Effector memory CD8-positive, alpha-beta T cell (primary cell): ENCODE measurements around the gene HRK.

Experiments
- ATAC-seq: fragments of 150-1000 bp; cut with Tn5 transposase; replicated peaks from 2 replicates; pipeline ENCODE4 v1.10.0; 2021; ENCODE audit warnings: mild to moderate bottlenecking, moderate library complexity
- DNase-seq, 3 experiments: peaks; one replicate each; pipeline ENCODE4 v3.0.0; 2021
- H3K27ac Mint-ChIP-seq, 2 donors: one replicate each; pipeline ENCODE4 v1.8.0; 2022; ENCODE audit warnings: mild to moderate bottlenecking in 2 of 2, mixed read lengths in 2 of 2, moderate library complexity in 2 of 2
- H3K27me3 Mint-ChIP-seq, 2 donors: one replicate each; pipeline ENCODE4 v1.8.0; 2022; ENCODE audit warnings: mixed read lengths in 2 of 2
- H3K36me3 Mint-ChIP-seq: one replicate; pipeline ENCODE4 v1.8.0; 2022; ENCODE audit warnings: mild to moderate bottlenecking, moderate library complexity, mixed read lengths; ENCODE audit not compliant: insufficient read depth
- H3K4me1 Mint-ChIP-seq, 2 donors: one replicate each; pipeline ENCODE4 v1.8.0; 2022; ENCODE audit warnings: low read depth in 2 of 2, mixed read lengths in 2 of 2
- H3K4me3 Mint-ChIP-seq, 2 donors: one replicate each; pipeline ENCODE4 v1.8.0; 2022; ENCODE audit warnings: mild to moderate bottlenecking in 2 of 2, mixed read lengths in 2 of 2, moderate library complexity in 2 of 2
- H3K9me3 Mint-ChIP-seq, 2 donors: one replicate each; pipeline ENCODE4 v1.8.0; 2022; ENCODE audit warnings: mixed read lengths in 2 of 2

Gene HRK

GRCh38 chr12:116874324-116874995 is 6.8 kb downstream of the HRK start:
- H3K4me3 Mint-ChIP-seq, result no peak overlapping the region
- ATAC-seq (no peak), DNase-seq (no peak)
- H3K9me3 Mint-ChIP-seq, result no peaks in the 10 kb centered on the region
- peaks cover 54 to 84% of the 10 kb centered on the region in 2 donors for H3K27me3 Mint-ChIP-seq
- peaks cover 3% of the 10 kb centered on the region for H3K36me3 Mint-ChIP-seq
- peaks cover 11 to 12% of the 10 kb centered on the region in 2 donors for H3K4me1 Mint-ChIP-seq
- H3K27ac Mint-ChIP-seq, result no peak overlapping the region

- DNase-seq (no peak), ATAC-seq (no peak)
- Mint-ChIP-seq H3K4me1 (peaks cover 0 to 1% of the 10 kb centered on the region in 2 donors), H3K9me3 (no peaks in the 10 kb centered on the region), H3K36me3 (no peaks in the 10 kb centered on the region), H3K4me3 (no peak overlapping the region), H3K27ac (no peak overlapping the region), H3K27me3 (peaks cover 21 to 44% of the 10 kb centered on the region in 2 donors)
Observed at GRCh38 chr12:116870306-116870705, 10.9 kb downstream of the HRK start.

- Mint-ChIP-seq H3K4me3 (no peak overlapping the region), H3K27ac (no peak overlapping the region), H3K36me3 (no peaks in the 10 kb centered on the region), H3K27me3 (peaks cover 20 to 35% of the 10 kb centered on the region in 2 donors), H3K9me3 (no peaks in the 10 kb centered on the region), H3K4me1 (no peaks in the 10 kb centered on the region)
- no peak for ATAC-seq
- no peak for DNase-seq
Observed at GRCh38 chr12:116867523-116867922, 13.7 kb downstream of the HRK start.

- Mint-ChIP-seq H3K27ac (no peak overlapping the region), H3K9me3 (no peaks in the 10 kb centered on the region), H3K27me3 (peaks cover 20 to 31% of the 10 kb centered on the region in 2 donors), H3K4me1 (peaks cover 0 to 4% of the 10 kb centered on the region in 2 donors), H3K36me3 (no peaks in the 10 kb centered on the region), H3K4me3 (no peak overlapping the region)
- no peak for DNase-seq
- ATAC-seq, result no peak
Observed at GRCh38 chr12:116864371-116865160, 16.7 kb downstream of the HRK start.

GRCh38 chr12:116863275-116863767 is 17.9 kb downstream of the HRK start:
- no peaks in the 10 kb centered on the region for H3K36me3 Mint-ChIP-seq
- peak overlapping the region in 1 of 2 donors; percentile 51 for H3K27ac Mint-ChIP-seq
- DNase-seq (no peak), ATAC-seq (no peak)
- peaks cover 20 to 33% of the 10 kb centered on the region in 2 donors for H3K27me3 Mint-ChIP-seq
- H3K4me1 Mint-ChIP-seq, result peaks cover 0 to 4% of the 10 kb centered on the region in 2 donors
- no peaks in the 10 kb centered on the region for H3K9me3 Mint-ChIP-seq
- no peak overlapping the region for H3K4me3 Mint-ChIP-seq

GRCh38 chr12:116862167-116862566 is 19.1 kb downstream of the HRK start:
- DNase-seq (no peak), ATAC-seq (no peak)
- Mint-ChIP-seq H3K27me3 (peaks cover 30 to 45% of the 10 kb centered on the region in 2 donors), H3K9me3 (no peaks in the 10 kb centered on the region), H3K4me1 (peaks cover 0 to 4% of the 10 kb centered on the region in 2 donors), H3K36me3 (peaks cover 4% of the 10 kb centered on the region), H3K27ac (no peak overlapping the region), H3K4me3 (no peak overlapping the region)

GRCh38 chr12:116861320-116861719 is 19.9 kb downstream of the HRK start:
- H3K27ac Mint-ChIP-seq, result no peak overlapping the region
- H3K27me3 Mint-ChIP-seq, result peaks cover 34 to 53% of the 10 kb centered on the region in 2 donors
- ATAC-seq, result peak; percentile 65
- H3K9me3 Mint-ChIP-seq, result no peaks in the 10 kb centered on the region
- H3K4me1 Mint-ChIP-seq, result peaks cover 0 to 4% of the 10 kb centered on the region in 2 donors
- no peak overlapping the region for H3K4me3 Mint-ChIP-seq
- no peak for DNase-seq
- peaks cover 4% of the 10 kb centered on the region for H3K36me3 Mint-ChIP-seq

GRCh38 chr12:116860263-116860662 is 21.0 kb downstream of the HRK start:
- peaks cover 0 to 4% of the 10 kb centered on the region in 2 donors for H3K4me1 Mint-ChIP-seq

GRCh38 chr12:116859079-116859478 is 22.2 kb downstream of the HRK start:
- ATAC-seq (no peak), DNase-seq (no peak)
- Mint-ChIP-seq H3K36me3 (peaks cover 4% of the 10 kb centered on the region), H3K27ac (no peak overlapping the region), H3K27me3 (peaks cover 43 to 62% of the 10 kb centered on the region in 2 donors), H3K4me1 (peaks cover 0 to 4% of the 10 kb centered on the region in 2 donors), H3K9me3 (no peaks in the 10 kb centered on the region), H3K4me3 (no peak overlapping the region)

More at GRCh38 chr12:116860263-116860662, 21.0 kb downstream of the HRK start:
- no peak overlapping the region for H3K4me3 Mint-ChIP-seq
- H3K36me3 Mint-ChIP-seq, result peaks cover 4% of the 10 kb centered on the region
- no peak for DNase-seq
- H3K9me3 Mint-ChIP-seq, result no peaks in the 10 kb centered on the region
- peaks cover 44 to 64% of the 10 kb centered on the region in 2 donors for H3K27me3 Mint-ChIP-seq
- ATAC-seq, result no peak
- no peak overlapping the region for H3K27ac Mint-ChIP-seq

GRCh38 chr12:116856729-116857128 is 24.5 kb downstream of the HRK start:
- Mint-ChIP-seq H3K4me1 (peaks cover 0 to 4% of the 10 kb centered on the region in 2 donors), H3K4me3 (no peak overlapping the region), H3K36me3 (peaks cover 4% of the 10 kb centered on the region), H3K27me3 (peaks cover 29 to 64% of the 10 kb centered on the region in 2 donors), H3K9me3 (no peaks in the 10 kb centered on the region), H3K27ac (no peak overlapping the region)
- ATAC-seq (no peak), DNase-seq (no peak)

GRCh38 chr12:116855744-116856470 is 25.3 kb downstream of the HRK start:
- Mint-ChIP-seq H3K27ac (no peak overlapping the region), H3K4me3 (no peak overlapping the region), H3K9me3 (no peaks in the 10 kb centered on the region), H3K27me3 (peaks cover 29 to 60% of the 10 kb centered on the region in 2 donors), H3K4me1 (peaks cover 0 to under 1% of the 10 kb centered on the region in 2 donors), H3K36me3 (peaks cover 4% of the 10 kb centered on the region)
- ATAC-seq (no peak), DNase-seq (no peak)

GRCh38 chr12:116853507-116853906 is 27.7 kb downstream of the HRK start:
- DNase-seq, result no peak
- Mint-ChIP-seq H3K36me3 (peaks cover 4% of the 10 kb centered on the region), H3K27me3 (peaks cover 29 to 59% of the 10 kb centered on the region in 2 donors), H3K27ac (no peak overlapping the region), H3K4me1 (no peaks in the 10 kb centered on the region), H3K9me3 (no peaks in the 10 kb centered on the region), H3K4me3 (no peak overlapping the region)
- ATAC-seq, result no peak

- Mint-ChIP-seq H3K4me1 (no peaks in the 10 kb centered on the region), H3K27me3 (peaks cover 21 to 47% of the 10 kb centered on the region in 2 donors)
Observed at GRCh38 chr12:116852303-116852702, 28.9 kb downstream of the HRK start.

More at GRCh38 chr12:116852303-116852702, 28.9 kb downstream of the HRK start:
- Mint-ChIP-seq H3K9me3 (no peaks in the 10 kb centered on the region), H3K27ac (no peak overlapping the region), H3K4me3 (no peak overlapping the region), H3K36me3 (no peaks in the 10 kb centered on the region)
- DNase-seq (no peak), ATAC-seq (no peak)
